ENCODE results near the gene DPP4. TPM values are rescaled to one million over a fixed set of nuclear protein-coding genes. Genes with fewer than 3 reads are reported as not detected.
A peak's percentile ranks its signal among the peaks of the same experiment; 100 is the strongest.

The DPP4 gene
- total RNA-seq, 1 experiment from 2014 or later = 2.8 TPM

GRCh38 chr2:161992531-161992930 lies 81.5 kb downstream of the DPP4 start:
- H3K79me1 ChIP-seq (ENCODE audit: insufficient read depth, low read depth, low read length, poor library complexity, severe bottlenecking) = no peaks in the 10 kb centered on the region
- no peak for TF ChIP-seq CTCF (conservative IDR thresholded peaks at IDR 0.05)
- no peak overlapping the region for H3K23ac ChIP-seq (ENCODE audit: insufficient read length, low read depth, low read length)
- H2BK5ac ChIP-seq (ENCODE audit: insufficient read length, low read length) = no peak overlapping the region
- no peak overlapping the region for H3T11ph ChIP-seq (ENCODE audit: low read length)
- no peaks in the 10 kb centered on the region for H3K79me2 ChIP-seq (ENCODE audit: insufficient read depth, low read length)
- H3K4me1 ChIP-seq (ENCODE audit: insufficient read depth, low read length) = no peaks in the 10 kb centered on the region
- H3K18ac ChIP-seq (ENCODE audit: insufficient read length, low read depth, low read length) = no peak overlapping the region
- no peaks in the 10 kb centered on the region for H3K36me3 Mint-ChIP-seq (ENCODE audit: insufficient read depth in 1 of 3, low read depth in 3 of 3)
- no peak overlapping the region for H2BK120ac ChIP-seq (ENCODE audit: low read depth, low read length, poor library complexity, severe bottlenecking)
- no peak overlapping the region for H3K27ac ChIP-seq (ENCODE audit: insufficient read length, low read depth, low read length)
- H3K23me2 ChIP-seq (ENCODE audit: insufficient read length, low read depth, low read length, poor library complexity, severe bottlenecking) = no peaks in the 10 kb centered on the region
- H2AK5ac ChIP-seq (ENCODE audit: insufficient read length, low read length) = no peak overlapping the region
- H2BK12ac ChIP-seq (ENCODE audit: insufficient read length, low read depth, low read length) = no peak overlapping the region
- no peak overlapping the region for H3K56ac ChIP-seq (ENCODE audit: insufficient read length, low read depth, low read length)
- H2AFZ ChIP-seq (ENCODE audit: low read length) = no peak overlapping the region
- H4K91ac ChIP-seq (ENCODE audit: insufficient read length, low read depth, low read length) = no peak overlapping the region
- H3K27ac Mint-ChIP-seq = peak overlapping the region in 1 of 3 experiments; percentile 6; a peak in 2 of 7 replicates
- H3K4me2 ChIP-seq (ENCODE audit: insufficient read depth, insufficient read length, low read length) = no peak overlapping the region
- no peaks in the 10 kb centered on the region for H3K27me3 Mint-ChIP-seq (ENCODE audit: low read depth)
- no peaks in the 10 kb centered on the region for H4K20me1 ChIP-seq (ENCODE audit: control insufficient read depth, insufficient read depth, insufficient read length)
- no peak overlapping the region for H3K4ac ChIP-seq (ENCODE audit: low read depth, low read length)
- H3K9me3 Mint-ChIP-seq = no peaks in the 10 kb centered on the region
- no peak overlapping the region for H3K14ac ChIP-seq (ENCODE audit: insufficient read depth, low read length)
- no CpG with 5 or more reads among the region's 3 CpGs for whole genome bisulfite sequencing (ENCODE audit: extremely low coverage, insufficient read length, low lambda C conversion rate)
- no peak overlapping the region for H3K4me3 Mint-ChIP-seq
- no peak overlapping the region for H3K9ac ChIP-seq (ENCODE audit: extremely low read depth, insufficient read length, low read length)
- no peak overlapping the region for H2BK15ac ChIP-seq (ENCODE audit: low read depth, low read length)
- no peaks in the 10 kb centered on the region for H3K27me3 ChIP-seq (ENCODE audit: insufficient read depth, low read length)
- peaks cover 4 to 5% of the 10 kb centered on the region in 2 experiments; a peak in 3 of 4 replicates for H3K4me1 Mint-ChIP-seq
- H2BK20ac ChIP-seq (ENCODE audit: low read depth, low read length, poor library complexity, severe bottlenecking) = no peak overlapping the region
- no peak overlapping the region for H4K8ac ChIP-seq (replicated peaks; ENCODE audit: insufficient read length, low read depth, low read length)
- DNase-seq = no peak
- no peaks in the 10 kb centered on the region for H3K9me3 ChIP-seq (ENCODE audit: control insufficient read depth, low read depth, low read length)
- H4K5ac ChIP-seq (ENCODE audit: insufficient read length, low read depth, low read length) = no peak overlapping the region

All from H9 (cell line).